G401 (cell line): ENCODE measurements around the gene KRTAP10-3. TPM values are rescaled to one million over a fixed set of nuclear protein-coding genes. Genes with fewer than 3 reads are reported as not detected.
"Not testable (repeated sequence)": the region's sequence is repeated elsewhere in the genome, so short reads cannot be mapped to it uniquely, and the experiment has no call there.

ENCODE experiments used
- DNase-seq: peaks from one replicate; pipeline ENCODE4 v3.0.0-alpha.2; 2015; ENCODE audit warnings: low spot score
- in situ Hi-C: cut with HindIII; loops from 2 replicates; pipeline ENCODE4 v1.10.0; 2016; ENCODE audit warnings: low sequenced_read_pairs, mixed read lengths
- total RNA-seq: library from RNA; depleted of rRNA; stranded (reverse); fragments of >200 nt; shearing (Covaris generic); gene quantifications from 2 replicates; pipeline ENCODE4 v1.2.3, GENCODE V29; 2014; rRNA removed

Gene KRTAP10-3
- not detected in 2 replicates for total RNA-seq

- in situ Hi-C loops, result no loop called here
- no peak for DNase-seq
These were observed at the start of gene KRTAP10-3 for GRCh38 chr21:44558695-44559094. Gene KRTAP10-3, minus strand, starts transcription at chr21:44558795. Its CDS starts 80 bp downstream, at chr21:44558715.

GRCh38 chr21:44606495-44606894 lies 47.9 kb upstream of the KRTAP10-3 start:
- DNase-seq, result no peak
- in situ Hi-C loops, result no loop called here

GRCh38 chr21:44603911-44604310 lies 45.3 kb upstream of the KRTAP10-3 start:
- in situ Hi-C loops, result no loop called here
- DNase-seq, result no peak

GRCh38 chr21:44603109-44603875 lies 44.7 kb upstream of the KRTAP10-3 start:
- DNase-seq, result no peak
- in situ Hi-C loops, result no loop called here

GRCh38 chr21:44602463-44602850 lies 43.9 kb upstream of the KRTAP10-3 start:
- in situ Hi-C loops, result no loop called here
- no peak for DNase-seq

- in situ Hi-C loops, result no loop called here
- no peak for DNase-seq
These were observed 43.2 kb upstream of the KRTAP10-3 start for GRCh38 chr21:44601596-44602462.

- DNase-seq, result peak; percentile 10
These were observed 42.5 kb upstream of the KRTAP10-3 start for GRCh38 chr21:44601091-44601490.

GRCh38 chr21:44600118-44600978 lies 41.8 kb upstream of the KRTAP10-3 start, which contains the start of gene KRTAP10-7:
Gene KRTAP10-7, plus strand, starts transcription at chr21:44600597. Its CDS starts 25 bp downstream, at chr21:44600622.
- DNase-seq, in situ Hi-C loops: not testable (repeated sequence)

More at GRCh38 chr21:44601091-44601490, 42.5 kb upstream of the KRTAP10-3 start:
- in situ Hi-C loops, result not testable (repeated sequence)

GRCh38 chr21:44599264-44600029 lies 40.9 kb upstream of the KRTAP10-3 start:
- in situ Hi-C loops, result no loop called here
- no peak for DNase-seq

- in situ Hi-C loops, result no loop called here
- no peak for DNase-seq
These were observed 39.5 kb upstream of the KRTAP10-3 start for GRCh38 chr21:44598061-44598460.

- DNase-seq, result no peak
- in situ Hi-C loops, result no loop called here
These were observed 37.6 kb upstream of the KRTAP10-3 start for GRCh38 chr21:44596068-44596725.

- no peak for DNase-seq
- in situ Hi-C loops, result no loop called here
These were observed 36.9 kb upstream of the KRTAP10-3 start for GRCh38 chr21:44595524-44595923.

GRCh38 chr21:44594406-44594916 lies 35.9 kb upstream of the KRTAP10-3 start:
- DNase-seq, result no peak
- in situ Hi-C loops, result no loop called here

GRCh38 chr21:44593598-44594405 lies 35.2 kb upstream of the KRTAP10-3 start:
- no peak for DNase-seq
- in situ Hi-C loops, result no loop called here

GRCh38 chr21:44592446-44593311 lies 34.1 kb upstream of the KRTAP10-3 start, which contains the start of gene KRTAP10-6:
Gene KRTAP10-6, minus strand, starts transcription at chr21:44592505. Its CDS starts 21 bp downstream, at chr21:44592484.
- in situ Hi-C loops, result no loop called here

GRCh38 chr21:44591801-44592130 lies 33.2 kb upstream of the KRTAP10-3 start:
- in situ Hi-C loops, result not testable (repeated sequence)
- DNase-seq, result peak; percentile 19

More at GRCh38 chr21:44592446-44593311, 34.1 kb upstream of the KRTAP10-3 start, which contains the start of gene KRTAP10-6:
- no peak for DNase-seq
